Smooth muscle cell (in vitro differentiated cells): ENCODE data around the gene GLP1R. TPM values are rescaled to one million over a fixed set of nuclear protein-coding genes. Genes with fewer than 3 reads are reported as not detected.

Experiments used
- DNase-seq: peaks from one replicate; lab custom pipeline; 2025; ENCODE audit not compliant: unreplicated experiment; lab: John Stamatoyannopoulos, UW
- H2AFZ ChIP-seq: fragments of 200-600 bp; sonication (generic); 2 replicates; pipeline ENCODE4 v1.6.0; 2016; ENCODE audit warnings: antibody characterized with exemption, low read depth, mild to moderate bottlenecking
- H3F3A ChIP-seq: fragments of 200-600 bp; sonication (generic); 2 replicates; pipeline ENCODE4 v1.6.0; 2017; ENCODE audit warnings: antibody characterized with exemption, low read depth
- H3K27ac ChIP-seq: fragments of 200-600 bp; sonication (generic); 2 replicates; pipeline ENCODE4 v1.5.1; 2016; ENCODE audit warnings: low read depth, mild to moderate bottlenecking
- H3K27me3 ChIP-seq: fragments of 200-600 bp; sonication (generic); 2 replicates; pipeline ENCODE4 v1.6.1; 2016; ENCODE audit warnings: low read depth, mild to moderate bottlenecking
- H3K36me3 ChIP-seq: fragments of 200-600 bp; sonication (generic); 2 replicates; pipeline ENCODE4 v1.5.1; 2016; ENCODE audit warnings: low read depth
- H3K4me1 ChIP-seq: fragments of 200-600 bp; sonication (generic); 2 replicates; pipeline ENCODE4 v1.5.1; 2016; ENCODE audit warnings: low read depth
- H3K4me2 ChIP-seq: fragments of 200-600 bp; sonication (generic); 2 replicates; pipeline ENCODE4 v1.6.0; 2016; ENCODE audit warnings: mild to moderate bottlenecking
- H3K4me3 ChIP-seq: fragments of 200-600 bp; sonication (generic); 2 replicates; pipeline ENCODE4 v1.5.1; 2016; ENCODE audit warnings: mild to moderate bottlenecking
- H3K79me2 ChIP-seq: fragments of 200-600 bp; sonication (generic); 2 replicates; pipeline ENCODE4 v1.6.0; 2016; ENCODE audit warnings: low read depth, mild to moderate bottlenecking
- H3K9ac ChIP-seq: fragments of 200-600 bp; sonication (generic); 2 replicates; pipeline ENCODE4 v1.6.0; 2016; ENCODE audit warnings: low read depth
- H3K9me3 ChIP-seq: fragments of 200-600 bp; sonication (generic); replicated peaks from 2 replicates; pipeline ENCODE4 v1.5.1; 2016; ENCODE audit warnings: low read depth
- H4K20me1 ChIP-seq: fragments of 200-600 bp; sonication (generic); 2 replicates; pipeline ENCODE4 v1.6.0; 2016; ENCODE audit warnings: low read depth
- WGBS: methylation state at CpG from one replicate; pipeline ENCODE4 v1.1.7; 2016; ENCODE audit warnings: low lambda C conversion rate; 5-methylcytosine and 5-hydroxymethylcytosine counted together
- polyA plus RNA-seq: library from polyadenylated mRNA; unstranded; fragments of >200 nt; fragmentation: Nextera tagmentation; extraction: Ambion mirVana; gene quantifications from 2 replicates; pipeline ENCODE4 v1.2.1, GENCODE V29; 2016
- total RNA-seq: library from RNA; depleted of rRNA; stranded (reverse); fragments of >200 nt; gene quantifications from 2 replicates; pipeline ENCODE4 v1.2.3, GENCODE V29; 2014
- TF ChIP-seq, protein P1 (sequence below): fragments of 200-600 bp; sonication (generic); IDR thresholded peaks from 2 replicates; pipeline ENCODE4 v1.5.1; 2017; ENCODE audit warnings: borderline replicate concordance, mild to moderate bottlenecking, antibody characterized with exemption; ENCODE audit not compliant: insufficient read depth, poor library complexity, severe bottlenecking

The GLP1R gene
- total and polyA plus RNA-seq, 2 experiments from 2014 or later = not detected

- Histone ChIP-seq H3K4me1 (no peaks in the 10 kb centered on the region), H4K20me1 (no peaks in the 10 kb centered on the region), H3K79me2 (no peaks in the 10 kb centered on the region), H3K4me2 (no peak overlapping the region), H3K9ac (no peak overlapping the region), H3F3A (no peaks in the 10 kb centered on the region), H3K36me3 (no peaks in the 10 kb centered on the region), H3K27me3 (peaks cover 13% of the 10 kb centered on the region), H2AFZ (no peak overlapping the region), H3K27ac (no peak overlapping the region), H3K9me3 (no peaks in the 10 kb centered on the region), H3K4me3 (no peak overlapping the region)
- no peak for DNase-seq
- TF ChIP-seq, protein P1, sequence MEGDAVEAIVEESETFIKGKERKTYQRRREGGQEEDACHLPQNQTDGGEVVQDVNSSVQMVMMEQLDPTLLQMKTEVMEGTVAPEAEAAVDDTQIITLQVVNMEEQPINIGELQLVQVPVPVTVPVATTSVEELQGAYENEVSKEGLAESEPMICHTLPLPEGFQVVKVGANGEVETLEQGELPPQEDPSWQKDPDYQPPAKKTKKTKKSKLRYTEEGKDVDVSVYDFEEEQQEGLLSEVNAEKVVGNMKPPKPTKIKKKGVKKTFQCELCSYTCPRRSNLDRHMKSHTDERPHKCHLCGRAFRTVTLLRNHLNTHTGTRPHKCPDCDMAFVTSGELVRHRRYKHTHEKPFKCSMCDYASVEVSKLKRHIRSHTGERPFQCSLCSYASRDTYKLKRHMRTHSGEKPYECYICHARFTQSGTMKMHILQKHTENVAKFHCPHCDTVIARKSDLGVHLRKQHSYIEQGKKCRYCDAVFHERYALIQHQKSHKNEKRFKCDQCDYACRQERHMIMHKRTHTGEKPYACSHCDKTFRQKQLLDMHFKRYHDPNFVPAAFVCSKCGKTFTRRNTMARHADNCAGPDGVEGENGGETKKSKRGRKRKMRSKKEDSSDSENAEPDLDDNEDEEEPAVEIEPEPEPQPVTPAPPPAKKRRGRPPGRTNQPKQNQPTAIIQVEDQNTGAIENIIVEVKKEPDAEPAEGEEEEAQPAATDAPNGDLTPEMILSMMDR = no peak
- 72% methylated on average over 12 of the region's 12 CpGs for WGBS
Observed at GRCh38 chr6:39075010-39075686, 26.6 kb downstream of the GLP1R start.

DNA sequence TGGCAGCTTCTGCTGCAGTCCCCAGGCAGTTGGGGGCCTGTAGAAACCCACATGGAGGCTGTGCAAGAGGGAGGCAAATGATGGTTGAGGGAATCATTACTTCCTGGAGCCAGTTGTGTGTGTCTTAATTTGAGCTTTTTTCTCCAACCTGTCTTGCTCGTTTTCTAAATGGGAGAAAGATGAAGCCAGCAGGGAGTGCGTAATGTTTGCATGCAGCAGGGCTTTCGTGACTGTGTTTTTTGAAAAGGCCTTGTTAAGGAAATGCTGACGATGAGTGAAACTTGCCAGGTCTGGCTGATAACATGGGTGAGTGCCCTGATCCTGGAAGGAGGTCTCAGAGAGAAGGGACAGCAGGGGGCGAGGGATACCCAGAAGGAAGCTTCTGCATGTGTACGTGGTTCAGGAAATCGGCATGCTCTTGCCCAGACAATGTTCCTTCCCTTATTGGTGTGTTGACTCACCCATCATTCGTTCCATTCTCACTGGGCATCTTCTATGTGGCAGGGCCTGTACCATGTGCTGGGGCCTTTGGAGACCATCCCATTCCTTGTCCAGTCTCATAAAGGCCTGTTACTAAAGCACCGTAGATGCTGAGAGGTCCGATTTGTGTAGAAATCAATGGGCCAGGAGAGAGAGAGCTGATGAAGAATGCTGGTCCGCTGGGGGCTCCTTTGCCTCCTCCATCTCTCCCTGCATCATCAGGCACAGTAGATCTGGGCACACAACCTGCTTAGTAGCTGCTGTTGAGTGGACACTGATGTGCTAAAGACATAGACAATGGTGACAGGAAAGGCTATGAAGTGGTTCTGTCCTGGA, 27.4 kb downstream of the GLP1R start:
- peaks cover 13% of the 10 kb centered on the region for H3K27me3 ChIP-seq
- H3K79me2 ChIP-seq = no peaks in the 10 kb centered on the region
- no peak for DNase-seq
- no peak overlapping the region for H3K9ac ChIP-seq
- no peaks in the 10 kb centered on the region for H4K20me1 ChIP-seq
- TF ChIP-seq, protein P1 = no peak
- no peak overlapping the region for H3K27ac ChIP-seq
- H3K9me3 ChIP-seq = no peaks in the 10 kb centered on the region
- H3K4me1 ChIP-seq = no peaks in the 10 kb centered on the region
- H3F3A ChIP-seq = no peaks in the 10 kb centered on the region
- no peak overlapping the region for H3K4me2 ChIP-seq
- 87% methylated on average over 11 of the region's 11 CpGs for WGBS
- no peak overlapping the region for H3K4me3 ChIP-seq
- H2AFZ ChIP-seq = no peak overlapping the region
- no peaks in the 10 kb centered on the region for H3K36me3 ChIP-seq

DNA sequence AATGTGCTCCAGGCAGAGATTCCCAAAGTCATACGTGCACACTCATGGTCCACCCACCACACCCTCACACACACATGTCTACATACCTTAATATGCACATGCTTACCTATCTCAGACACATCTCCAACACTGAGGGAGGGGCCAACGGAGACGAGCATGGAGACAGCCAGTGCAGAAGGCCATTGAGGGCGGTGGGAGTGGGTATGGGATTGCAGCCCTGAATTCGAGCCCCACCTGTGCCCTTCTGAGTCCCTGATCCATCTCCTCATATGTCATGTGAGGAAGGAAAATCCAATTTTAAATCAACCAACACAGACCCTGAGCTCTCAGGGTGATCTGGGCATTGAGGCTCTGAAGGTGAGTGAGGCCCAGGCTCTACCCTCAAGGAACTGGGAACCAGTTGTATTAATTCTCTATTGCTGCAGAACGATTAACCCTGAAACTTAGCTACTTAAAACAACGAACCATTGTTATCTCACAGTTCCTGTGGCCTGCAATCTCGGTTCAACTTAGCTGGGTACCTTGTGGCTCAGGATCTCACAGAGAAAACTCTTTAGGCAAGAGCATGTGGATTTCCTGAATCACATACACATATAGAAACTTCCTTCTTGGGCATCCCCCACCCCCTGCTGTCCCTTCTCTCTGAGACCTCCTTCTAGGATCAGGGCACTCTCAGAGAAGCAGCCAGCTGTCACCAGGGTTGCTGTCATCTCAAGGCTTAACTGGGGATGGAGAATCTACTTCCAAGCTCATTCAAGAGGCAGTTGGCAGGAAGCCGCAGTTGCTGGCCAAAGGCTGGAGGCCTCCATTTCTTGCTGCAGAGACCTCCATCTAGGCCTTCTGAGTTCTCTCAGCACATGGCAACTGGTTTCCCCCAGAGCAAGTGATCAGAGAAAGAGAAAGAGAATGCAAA, 28.3 kb downstream of the GLP1R start:
- no peak for DNase-seq
- Histone ChIP-seq H3K36me3 (no peaks in the 10 kb centered on the region), H3F3A (no peaks in the 10 kb centered on the region), H3K4me1 (no peaks in the 10 kb centered on the region), H3K4me3 (no peak overlapping the region), H3K9ac (no peak overlapping the region), H3K4me2 (no peak overlapping the region), H2AFZ (no peak overlapping the region), H3K9me3 (no peaks in the 10 kb centered on the region), H3K27me3 (peaks cover 8% of the 10 kb centered on the region), H3K79me2 (no peaks in the 10 kb centered on the region), H4K20me1 (no peaks in the 10 kb centered on the region), H3K27ac (no peak overlapping the region)
- 85% methylated on average over 9 of the region's 9 CpGs for WGBS
- TF ChIP-seq, protein P1 = no peak
